ENCODE results near the gene COL18A1. TPM values are rescaled to one million over a fixed set of nuclear protein-coding genes. Genes with fewer than 3 reads are reported as not detected.

The COL18A1 gene
- total RNA-seq, 1 donor from 2014 or later: 52.6 TPM

- no peaks in the 10 kb centered on the region for H3K79me2 ChIP-seq (ENCODE audit: low read depth)
- peak overlapping the region; percentile 42 for H3K4me3 Mint-ChIP-seq
- H3K27ac ChIP-seq: no peak overlapping the region
- TF ChIP-seq CTCF (IDR thresholded peaks at IDR 0.05) (no peak), EZH2phosphoT487 (IDR thresholded peaks at IDR 0.05) (no peak), EZH2 (IDR thresholded peaks at IDR 0.05) (no peak)
- no peaks in the 10 kb centered on the region for H3K9me3 ChIP-seq (ENCODE audit: low read depth)
- no peak overlapping the region for H3K4me2 ChIP-seq
- peaks cover 6% of the 10 kb centered on the region for H3F3A ChIP-seq (ENCODE audit: low read depth)
- peaks cover 16% of the 10 kb centered on the region for H3K9me3 Mint-ChIP-seq
- peaks cover 9% of the 10 kb centered on the region for H3K4me1 Mint-ChIP-seq
- H2AFZ ChIP-seq (replicated peaks): no peak overlapping the region
- no peak overlapping the region for H3K9ac ChIP-seq
- no peak overlapping the region for H3K27ac Mint-ChIP-seq
- no peak for DNase-seq (ENCODE audit: low spot score)
- H3K27me3 ChIP-seq: peaks cover 14% of the 10 kb centered on the region
- H3K36me3 Mint-ChIP-seq: peaks cover 3% of the 10 kb centered on the region
- peaks cover 12% of the 10 kb centered on the region for H3K27me3 Mint-ChIP-seq (ENCODE audit: insufficient read depth, low read depth)
- no peaks in the 10 kb centered on the region for H4K20me1 ChIP-seq (ENCODE audit: low read depth)
- no peak overlapping the region for H3K4me3 ChIP-seq
- H3K36me3 ChIP-seq: no peaks in the 10 kb centered on the region
- H3K4me1 ChIP-seq: peaks cover 6% of the 10 kb centered on the region
These were observed 157.4 kb downstream of the COL18A1 start for GRCh38 chr21:45562402-45562801.

- Histone ChIP-seq H3K9ac (no peak overlapping the region), H3K27ac (no peak overlapping the region), H2AFZ (replicated peaks) (no peak overlapping the region), H3F3A (ENCODE audit: low read depth) (peaks cover 6% of the 10 kb centered on the region), H3K4me1 (peaks cover 10% of the 10 kb centered on the region), H3K36me3 (no peaks in the 10 kb centered on the region), H3K27me3 (peaks cover 15% of the 10 kb centered on the region), H3K4me3 (no peak overlapping the region), H3K79me2 (ENCODE audit: low read depth) (no peaks in the 10 kb centered on the region), H3K9me3 (ENCODE audit: low read depth) (no peaks in the 10 kb centered on the region), H3K4me2 (no peak overlapping the region), H4K20me1 (ENCODE audit: low read depth) (no peaks in the 10 kb centered on the region)
- TF ChIP-seq EZH2phosphoT487 (IDR thresholded peaks at IDR 0.05) (no peak), CTCF (IDR thresholded peaks at IDR 0.05) (no peak), EZH2 (IDR thresholded peaks at IDR 0.05) (no peak)
- Mint-ChIP-seq H3K27ac (peak overlapping the region; percentile 62), H3K27me3 (ENCODE audit: insufficient read depth, low read depth) (peaks cover 12% of the 10 kb centered on the region), H3K9me3 (peaks cover 16% of the 10 kb centered on the region), H3K4me3 (no peak overlapping the region), H3K4me1 (peaks cover 12% of the 10 kb centered on the region), H3K36me3 (peaks cover 3% of the 10 kb centered on the region)
- DNase-seq (ENCODE audit: low spot score): no peak
These were observed 158.0 kb downstream of the COL18A1 start for GRCh38 chr21:45562965-45563364.

Small RNA genes lying within 50 kb of the gene (microRNA-seq; reads per million reads assigned to microRNA genes)
- 3.6 reads per million, percentile 18 among the genes with 10 or more reads in this experiment for gene MIR6815

Small RNA genes lying within 50 kb of the gene (small RNA-seq; reads per million reads assigned to genes)
- gene MIR6815 (0.07 reads per million), gene MTCO1P3 (not detected)

Other genes with a start within 250 kb of the COL18A1 start
- gene POFUT2, start 117.3 kb upstream of the COL18A1 start, total RNA-seq (ENCODE audit: low replicate concordance): 28.5 and 42.7 TPM in 2 replicates
- 7.7 and 17.3 TPM in 2 replicates for gene SLC19A1, start 137.3 kb downstream of the COL18A1 start, total RNA-seq (ENCODE audit: low replicate concordance)
- gene PCBP3, start 238.6 kb downstream of the COL18A1 start, total RNA-seq (ENCODE audit: low replicate concordance): 4.6 and 6.7 TPM in 2 replicates